Endometrial microvascular endothelial cells (primary cell): ENCODE results near the gene PRAMEF25. TPM values are rescaled to one million over a fixed set of nuclear protein-coding genes. Genes with fewer than 3 reads are reported as not detected.
"Not testable (repeated sequence)": the region's sequence is repeated elsewhere in the genome, so short reads cannot be mapped to it uniquely, and the experiment has no call there.

Experiments
- in situ Hi-C: cut with HindIII; loops from 2 replicates; pipeline ENCODE4 v1.10.0; 2017; ENCODE audit warnings: low sequenced_read_pairs, low pct_unique_long_range_greater_than_20kb; ENCODE audit errors: inconsistent ontology term
- total RNA-seq: library from RNA; depleted of rRNA; stranded (reverse); fragments of >200 nt; gene quantifications from one replicate; pipeline ENCODE4 v1.2.3, GENCODE V29; 2015; ENCODE audit errors: inconsistent ontology term

Gene PRAMEF25
- total RNA-seq: not detected

DNA sequence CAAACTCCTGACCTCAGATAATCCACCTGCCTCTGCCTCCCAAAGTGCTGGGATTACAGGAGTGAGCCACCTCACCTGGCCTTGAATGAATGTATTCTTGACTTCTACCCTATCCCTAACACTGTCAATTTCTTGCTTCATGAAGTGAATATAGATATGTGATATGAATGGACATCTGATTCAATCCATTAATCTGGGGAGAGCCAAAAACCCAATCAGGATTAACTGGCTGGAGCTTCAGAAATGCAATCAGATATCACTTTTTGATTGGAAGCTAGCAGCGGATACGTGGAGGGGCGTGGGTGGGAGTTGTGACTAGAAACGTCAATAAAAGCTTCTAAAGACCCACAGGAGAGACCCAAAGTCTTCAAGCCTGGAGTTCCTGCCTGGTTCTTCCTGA, at the start of gene PRAMEF25:
PRAMEF25 (plus strand) TSS at position 301 of the 400 bp plus-strand sequence. CDS start 2,920 bp downstream, outside the sequence.
- in situ Hi-C loops: not testable (repeated sequence)

DNA sequence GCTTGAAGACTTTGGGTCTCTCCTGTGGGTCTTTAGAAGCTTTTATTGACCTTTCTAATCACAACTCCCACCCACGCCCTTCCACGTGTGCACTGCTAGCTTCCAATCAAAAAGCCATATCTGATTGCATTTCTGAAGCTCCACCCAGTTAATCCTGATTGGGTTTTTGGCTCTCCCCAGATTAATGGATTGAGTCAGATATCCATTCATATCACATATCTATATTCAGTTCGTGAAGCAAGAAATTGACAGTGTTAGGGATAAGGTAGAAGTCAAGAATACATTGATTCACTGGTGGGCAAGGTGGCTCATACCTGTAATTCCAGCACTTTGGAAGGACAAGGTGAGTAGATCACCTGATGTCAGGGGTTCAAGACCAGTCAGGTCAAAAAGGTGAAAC, 14.1 kb upstream of the PRAMEF25 start, which contains the start of gene PRAMEF27:
PRAMEF27 (minus strand) TSS at position 101 of the 400 bp plus-strand sequence. CDS start 2,916 bp downstream, outside the sequence.
- in situ Hi-C loops: not testable (repeated sequence)

DNA sequence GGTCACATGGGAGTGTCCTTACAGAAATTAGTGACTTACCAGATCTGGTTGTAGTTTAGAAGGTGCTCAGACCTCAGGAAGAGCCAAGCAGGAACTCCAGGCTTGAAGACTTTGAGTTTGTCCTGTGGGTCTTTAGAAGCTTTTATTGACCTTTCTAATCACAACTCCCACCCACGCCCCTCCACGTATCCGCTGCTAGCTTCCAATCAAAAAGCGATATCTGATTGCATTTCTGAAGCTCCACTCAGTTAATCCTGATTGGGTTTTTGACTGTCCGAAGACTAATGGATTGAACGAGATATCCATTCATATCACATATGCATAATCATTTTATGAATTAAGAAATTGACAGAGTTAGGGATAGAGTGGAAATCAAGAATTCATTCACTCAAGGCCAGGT, 46.2 kb downstream of the PRAMEF25 start, which contains the start of gene HNRNPCL2:
HNRNPCL2 (minus strand) TSS at position 101 of the 400 bp plus-strand sequence. CDS start 454 bp downstream, outside the sequence.
- in situ Hi-C loops: not testable (repeated sequence)

Other genes with a start within 250 kb of the PRAMEF25 start
- gene PRAMEF11, start 239.4 kb upstream of the PRAMEF25 start, total RNA-seq: not detected
- gene HNRNPCL1, start 222.1 kb upstream of the PRAMEF25 start, total RNA-seq: not detected
- not detected for gene PRAMEF2, start 213.7 kb upstream of the PRAMEF25 start, total RNA-seq
- not detected for gene PRAMEF4, start 184.6 kb upstream of the PRAMEF25 start, total RNA-seq
- not detected for gene PRAMEF10, start 172.5 kb upstream of the PRAMEF25 start, total RNA-seq
- not detected for gene PRAMEF7, start 154.2 kb upstream of the PRAMEF25 start, total RNA-seq
- gene PRAMEF6, start 123.2 kb upstream of the PRAMEF25 start, total RNA-seq: not detected
- not detected for gene PRAMEF27, start 14.2 kb upstream of the PRAMEF25 start, total RNA-seq
- gene HNRNPCL3, start 10.0 kb upstream of the PRAMEF25 start, total RNA-seq: not detected
- gene HNRNPCL2, start 46.1 kb downstream of the PRAMEF25 start, total RNA-seq: not detected
- not detected for gene PRAMEF26, start 85.2 kb downstream of the PRAMEF25 start, total RNA-seq
- not detected for gene HNRNPCL4, start 94.9 kb downstream of the PRAMEF25 start, total RNA-seq
- gene PRAMEF9, start 101.1 kb downstream of the PRAMEF25 start, total RNA-seq: not detected
- gene PRAMEF13, start 130.6 kb downstream of the PRAMEF25 start, total RNA-seq: not detected
- gene PRAMEF18, start 155.4 kb downstream of the PRAMEF25 start, total RNA-seq: not detected
- gene PRAMEF5, start 183.4 kb downstream of the PRAMEF25 start, total RNA-seq: not detected
- not detected for gene PRAMEF8, start 214.4 kb downstream of the PRAMEF25 start, total RNA-seq
- gene PRAMEF33, start 232.8 kb downstream of the PRAMEF25 start, total RNA-seq: not detected
- not detected for gene PRAMEF15, start 244.8 kb downstream of the PRAMEF25 start, total RNA-seq